Ovary (tissue), 3 donors: ENCODE results near the gene FSTL5.

Experiments used
- CTCF ChIP-seq, 3 donors: fragments of 450-650 bp in 2 of 3; fragments of 200-600 bp in 1 of 3; IDR thresholded peaks; one replicate each; pipeline versions ENCODE4 v1.5.1 to v1.8.0; 2016 to 2022; ENCODE audit warnings: antibody characterized with exemption in 3 of 3, mild to moderate bottlenecking in 1 of 3
- EP300 ChIP-seq: sonication (generic); formaldehyde crosslinking; IDR thresholded peaks from one replicate; pipeline ENCODE4 v1.6.1; 2017; ENCODE audit warnings: antibody characterized with exemption
- POLR2A ChIP-seq: fragments of 450-650 bp; IDR thresholded peaks from one replicate; pipeline ENCODE4 v1.6.1; 2017; ENCODE audit warnings: antibody characterized with exemption, mild to moderate bottlenecking, moderate library complexity
- donor health status: DM: no; HTN: no; CAD: no.

GRCh38 chr4:161454860-161455259 is 708.9 kb downstream of the FSTL5 start:
- TF ChIP-seq POLR2A (no peak), CTCF (IDR thresholded peaks at IDR 0.05) (no peak), EP300 (no peak)
